HG02642 (cell line): ENCODE measurements around the gene FANCC.

ENCODE experiments used
- ATAC-seq: cut with Tn5 transposase; IDR thresholded peaks from one replicate; pipeline ENCODE4 v1.9.1; 2021; ENCODE audit warnings: mild to moderate bottlenecking; ENCODE audit not compliant: unreplicated experiment, poor library complexity

The FANCC gene

DNA sequence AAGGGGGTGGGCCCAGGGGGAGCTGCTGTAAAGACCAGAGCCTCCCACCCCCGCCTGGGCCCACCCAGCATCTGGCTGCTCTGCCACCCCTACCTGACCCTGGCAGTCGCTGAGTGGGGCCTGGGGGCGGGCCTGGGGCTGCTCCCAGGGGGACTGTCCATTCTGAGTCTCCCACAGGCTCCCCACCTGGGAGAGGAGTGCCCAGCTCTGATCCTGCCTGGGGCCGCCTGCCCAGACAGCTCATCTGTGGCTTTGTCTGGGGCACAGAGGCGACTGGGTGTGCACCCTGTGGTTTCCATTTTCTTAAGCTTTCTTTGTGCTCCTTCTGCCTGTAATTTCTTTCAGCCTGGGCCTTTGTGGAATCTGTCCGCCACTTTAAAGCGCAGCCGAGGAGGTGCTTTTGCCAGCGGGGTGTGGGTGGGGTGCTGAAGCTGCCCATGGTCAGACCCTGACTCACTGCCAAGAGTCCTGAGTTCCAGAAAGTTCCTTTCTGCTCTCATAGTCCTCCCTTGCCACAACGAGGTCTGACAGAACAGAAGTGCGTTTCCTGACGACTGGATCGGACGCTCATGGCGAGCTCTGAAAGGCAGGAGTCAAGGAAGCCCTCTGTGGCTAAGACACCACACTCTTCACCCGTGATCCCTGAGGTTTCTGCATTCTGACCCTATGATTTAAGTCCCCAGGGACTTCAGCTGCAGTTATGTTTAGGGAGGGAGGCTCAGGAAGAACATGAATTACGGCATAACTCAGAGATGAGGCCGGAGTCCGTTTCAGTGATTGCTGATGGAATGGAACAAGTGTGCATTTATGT is 225.0 kb downstream of the FANCC start:
- ATAC-seq: no peak

GRCh38 chr9:95091601-95092261 is 225.8 kb downstream of the FANCC start:
- ATAC-seq: no peak

GRCh38 chr9:95090871-95091577 is 226.5 kb downstream of the FANCC start:
- ATAC-seq: no peak

DNA sequence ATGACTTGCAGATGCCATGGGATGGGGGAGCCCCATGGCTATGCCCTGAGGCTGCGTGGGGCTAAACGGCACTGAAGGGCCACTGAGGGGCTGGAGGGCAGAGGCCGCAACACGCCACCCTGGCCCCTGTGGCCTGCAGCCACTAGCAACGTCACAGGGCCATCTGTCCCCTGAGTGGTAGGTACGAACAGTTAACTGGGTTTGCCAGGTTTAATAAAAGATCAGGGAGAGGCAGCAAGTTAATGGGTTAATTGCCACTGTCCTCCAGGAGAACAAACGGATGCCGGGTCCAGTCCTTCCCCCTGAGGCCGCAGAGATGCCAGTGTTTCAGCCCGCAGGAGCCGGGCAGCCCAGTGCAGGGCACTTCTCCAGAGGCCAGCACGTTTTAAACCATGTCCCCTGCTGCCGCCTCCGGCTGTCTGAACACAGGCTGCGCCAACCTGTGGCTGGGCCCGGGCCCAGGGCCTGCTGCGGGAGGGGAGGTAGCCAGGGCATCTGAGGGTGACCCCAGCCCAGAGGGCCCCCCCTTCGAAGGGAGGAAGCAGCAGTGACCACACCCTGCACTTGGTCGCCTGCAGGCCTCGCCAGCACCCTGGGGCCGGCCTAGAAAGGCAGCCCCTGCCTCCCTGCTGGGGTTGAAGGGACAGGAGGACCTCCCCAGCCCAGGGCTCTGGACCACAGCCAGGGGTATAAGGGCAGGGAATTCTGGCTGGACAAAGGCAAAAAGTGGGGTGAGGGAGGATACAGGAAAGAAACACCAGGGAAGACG is 227.3 kb downstream of the FANCC start:
- no peak for ATAC-seq

DNA sequence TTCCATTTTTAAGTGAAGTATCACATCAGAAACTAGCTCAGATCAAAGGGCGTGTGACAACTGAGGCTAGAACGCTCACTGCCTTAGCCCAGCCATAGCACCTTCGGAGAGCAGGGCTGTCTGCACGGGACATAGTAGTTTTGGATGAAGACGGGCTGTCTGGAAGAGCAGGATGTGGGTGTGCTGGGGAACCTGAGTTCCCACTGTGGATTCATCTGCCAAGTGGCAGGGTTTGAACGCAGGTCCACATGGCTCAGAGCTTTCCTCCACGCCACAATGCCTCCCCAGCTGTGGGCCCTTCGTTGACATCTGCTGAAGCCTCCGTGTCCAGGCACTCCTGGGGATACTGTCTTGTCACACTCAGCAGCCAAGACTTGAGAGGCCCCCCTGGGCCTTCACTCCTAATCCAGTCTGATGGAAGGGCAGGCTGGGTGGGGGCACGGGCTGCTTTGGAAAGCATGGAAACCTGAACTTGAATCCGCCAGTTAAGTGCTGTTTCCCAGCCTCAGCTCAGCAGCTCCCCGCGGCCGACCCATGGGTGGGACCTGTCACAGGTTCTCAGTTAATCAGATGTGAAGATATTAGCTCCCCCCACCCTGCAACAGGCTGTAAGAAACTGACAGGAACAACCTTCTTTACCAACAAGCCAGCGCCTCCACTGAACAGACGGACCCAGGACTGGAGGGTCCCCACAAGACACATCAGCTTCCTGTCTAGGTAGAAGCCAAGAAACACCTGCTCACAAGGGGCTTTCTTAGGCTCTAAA is 228.1 kb downstream of the FANCC start:
- no peak for ATAC-seq

- no peak for ATAC-seq
Measured at GRCh38 chr9:95088421-95089161, 228.9 kb downstream of the FANCC start.

DNA sequence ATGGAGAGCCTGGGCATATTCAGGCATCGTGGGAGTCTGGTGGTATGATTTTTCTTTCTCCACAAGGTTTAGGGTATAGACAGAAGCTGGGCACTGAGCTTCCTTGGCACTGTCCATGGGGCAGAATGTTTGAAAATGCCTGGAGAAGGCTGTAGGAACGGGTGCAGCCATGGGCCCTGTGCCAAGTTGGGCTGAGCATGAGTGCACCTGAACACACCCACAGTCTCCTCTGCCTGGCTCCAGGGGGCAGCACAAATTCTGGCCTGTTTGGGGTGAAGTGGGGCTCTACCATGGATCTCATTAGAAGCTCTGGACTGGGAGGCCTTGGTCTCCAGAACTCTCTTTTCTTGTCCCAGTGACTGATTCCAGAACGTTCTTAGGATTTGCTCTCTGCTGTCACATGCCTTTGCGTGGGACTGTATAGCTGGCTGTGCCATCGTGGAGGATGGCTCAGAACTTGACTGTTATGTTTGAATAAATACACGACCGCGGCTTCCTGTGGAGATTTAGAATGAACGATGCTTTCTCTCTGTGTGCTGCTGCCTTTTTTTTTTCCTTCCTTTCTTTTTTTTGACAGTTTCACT is 229.8 kb downstream of the FANCC start:
- no peak for ATAC-seq

DNA sequence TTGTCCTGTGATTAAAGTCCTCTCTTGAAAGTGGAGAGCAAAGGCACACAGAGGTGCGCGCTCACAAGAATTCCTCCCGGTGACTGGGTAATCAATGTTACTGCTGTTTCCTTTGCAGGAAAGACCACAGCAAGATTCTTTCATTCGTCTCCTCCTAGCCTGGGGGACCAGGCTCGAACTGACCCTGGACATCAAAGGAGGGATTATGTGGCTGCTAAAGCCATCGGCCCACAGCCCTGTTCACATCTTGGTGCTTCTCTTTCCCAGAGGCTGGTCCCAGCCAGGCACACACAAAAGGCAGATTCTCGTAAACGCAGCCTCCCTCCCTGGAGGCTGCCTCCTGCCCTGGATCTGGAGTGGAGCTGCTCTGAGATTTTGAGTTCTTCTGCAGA is 230.9 kb downstream of the FANCC start:
- ATAC-seq: no peak

- ATAC-seq: no peak
Measured at GRCh38 chr9:95085861-95086563, 231.5 kb downstream of the FANCC start.

DNA sequence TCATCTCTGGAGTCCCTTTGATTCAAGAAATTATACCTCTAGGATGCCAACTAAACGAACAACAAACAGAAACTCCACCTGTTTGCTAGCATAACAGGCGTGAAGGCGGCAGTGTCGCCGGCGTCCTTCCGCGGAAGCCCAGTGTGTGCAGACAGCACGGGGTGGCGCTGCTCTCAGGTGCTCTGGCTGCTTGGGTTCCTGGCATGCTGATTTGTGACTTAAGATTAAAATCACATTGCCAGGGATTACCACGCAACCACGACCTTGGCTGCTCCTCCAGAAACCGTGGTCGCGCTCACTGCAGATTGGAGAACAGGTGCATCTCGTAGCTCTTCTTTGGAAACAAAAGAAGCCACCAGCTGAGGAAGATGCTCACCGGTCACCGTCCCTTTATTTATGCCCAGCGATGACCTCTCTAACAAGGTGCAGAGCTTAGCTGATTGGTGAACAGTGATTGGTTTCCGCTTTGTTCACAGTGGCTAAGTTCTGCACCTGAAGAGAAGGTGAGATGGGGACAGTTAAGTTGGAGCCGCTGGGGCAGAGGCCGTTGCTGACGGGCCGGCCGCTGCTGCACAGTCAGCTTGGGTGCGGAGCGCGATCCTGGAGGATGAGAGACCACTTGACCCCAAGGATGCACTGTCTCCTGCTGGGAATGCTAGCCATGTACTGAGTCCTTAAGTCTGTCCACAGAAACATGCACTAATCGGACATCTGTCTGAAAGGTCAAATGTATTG is 232.3 kb downstream of the FANCC start:
- no peak for ATAC-seq

- ATAC-seq: no peak
Measured at GRCh38 chr9:95084254-95084934, 233.1 kb downstream of the FANCC start.

GRCh38 chr9:95083086-95083768 is 234.3 kb downstream of the FANCC start:
- ATAC-seq: no peak

DNA sequence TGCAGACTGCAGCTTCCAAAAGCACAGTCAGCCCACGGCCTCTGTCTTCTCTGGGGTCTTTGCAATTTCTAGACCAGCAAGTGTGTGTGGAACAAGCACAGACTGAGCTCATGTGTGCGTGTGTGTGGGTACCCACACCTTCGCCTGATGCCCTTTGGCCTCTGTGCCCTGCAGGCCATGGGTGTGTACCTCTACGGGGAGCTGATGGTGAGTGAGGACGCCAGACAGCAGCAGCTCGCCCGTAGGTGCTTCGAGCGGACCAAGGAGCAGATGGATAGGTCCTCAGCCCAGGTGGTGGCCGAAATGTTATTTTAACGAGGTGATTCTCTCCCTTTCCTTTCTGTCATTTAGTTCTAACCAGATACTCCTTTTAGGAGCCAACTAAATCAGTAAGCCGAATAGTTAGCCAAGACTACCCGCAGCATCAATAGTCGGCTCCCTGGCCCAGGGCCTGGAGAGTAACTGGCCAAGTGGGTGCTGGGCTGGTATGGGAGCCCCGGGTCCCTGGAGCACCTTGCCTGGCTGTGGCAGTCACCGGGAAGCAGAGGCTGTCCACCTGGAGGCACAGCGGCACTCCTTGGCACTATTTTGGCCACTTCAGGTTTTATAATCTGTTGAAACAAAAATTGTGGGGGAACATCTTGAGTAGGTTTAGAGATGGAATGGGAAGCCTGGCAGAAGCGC is 235.0 kb downstream of the FANCC start:
- no peak for ATAC-seq

- no peak for ATAC-seq
Measured at GRCh38 chr9:95081998-95082397, 235.5 kb downstream of the FANCC start.

GRCh38 chr9:95080961-95081647 is 236.4 kb downstream of the FANCC start:
- ATAC-seq: no peak
